ENCODE measurements around the gene C1orf159. TPM values are rescaled to one million over a fixed set of nuclear protein-coding genes. Genes with fewer than 3 reads are reported as not detected.

C1orf159 gene
- total RNA-seq, 1 donor from 2014 or later = 9.2 TPM

GRCh38 chr1:1054099-1054700, 61.7 kb downstream of the C1orf159 start:
- DNase-seq (ENCODE audit: low spot score) = no peak
- H3K9me3 Mint-ChIP-seq (ENCODE audit: low read depth) = no peaks in the 10 kb centered on the region
- peaks cover 2% of the 10 kb centered on the region for H3K27me3 Mint-ChIP-seq (ENCODE audit: low read depth)
- no peak overlapping the region for H3K27ac Mint-ChIP-seq (ENCODE audit: unreplicated experiment)
- H3K36me3 Mint-ChIP-seq (ENCODE audit: low read depth) = peaks cover 16% of the 10 kb centered on the region
- TF ChIP-seq CTCF (IDR thresholded peaks at IDR 0.05) = no peak
- no peak overlapping the region for H3K4me3 Mint-ChIP-seq (ENCODE audit: unreplicated experiment)
- peaks cover 9% of the 10 kb centered on the region for H3K4me1 Mint-ChIP-seq (ENCODE audit: low read depth)

- Mint-ChIP-seq H3K36me3 (ENCODE audit: low read depth) (peaks cover 16% of the 10 kb centered on the region), H3K4me1 (ENCODE audit: low read depth) (peaks cover 6% of the 10 kb centered on the region)
- no peak for TF ChIP-seq CTCF (IDR thresholded peaks at IDR 0.05)
Measured at GRCh38 chr1:1053682-1054081, 62.2 kb downstream of the C1orf159 start.

GRCh38 chr1:1053022-1053421, 62.9 kb downstream of the C1orf159 start:
- Mint-ChIP-seq H3K36me3 (ENCODE audit: low read depth) (peaks cover 16% of the 10 kb centered on the region), H3K27me3 (ENCODE audit: low read depth) (no peaks in the 10 kb centered on the region), H3K9me3 (ENCODE audit: low read depth) (no peaks in the 10 kb centered on the region), H3K27ac (ENCODE audit: unreplicated experiment) (no peak overlapping the region), H3K4me3 (ENCODE audit: unreplicated experiment) (no peak overlapping the region), H3K4me1 (ENCODE audit: low read depth) (no peaks in the 10 kb centered on the region)
- no peak for TF ChIP-seq CTCF (IDR thresholded peaks at IDR 0.05)
- DNase-seq (ENCODE audit: low spot score) = no peak

More at GRCh38 chr1:1053682-1054081, 62.2 kb downstream of the C1orf159 start:
- Mint-ChIP-seq H3K4me3 (ENCODE audit: unreplicated experiment) (no peak overlapping the region), H3K9me3 (ENCODE audit: low read depth) (no peaks in the 10 kb centered on the region), H3K27ac (ENCODE audit: unreplicated experiment) (no peak overlapping the region), H3K27me3 (ENCODE audit: low read depth) (peaks cover 2% of the 10 kb centered on the region)
- DNase-seq (ENCODE audit: low spot score) = no peak

- no peak for DNase-seq (ENCODE audit: low spot score)
- H3K4me3 Mint-ChIP-seq (ENCODE audit: unreplicated experiment) = no peak overlapping the region
- TF ChIP-seq CTCF (IDR thresholded peaks at IDR 0.05) = no peak
- no peaks in the 10 kb centered on the region for H3K4me1 Mint-ChIP-seq (ENCODE audit: low read depth)
- no peaks in the 10 kb centered on the region for H3K27me3 Mint-ChIP-seq (ENCODE audit: low read depth)
- H3K36me3 Mint-ChIP-seq (ENCODE audit: low read depth) = peaks cover 18% of the 10 kb centered on the region
- no peak overlapping the region for H3K27ac Mint-ChIP-seq (ENCODE audit: unreplicated experiment)
- no peaks in the 10 kb centered on the region for H3K9me3 Mint-ChIP-seq (ENCODE audit: low read depth)
Measured at GRCh38 chr1:1052003-1052840, 63.7 kb downstream of the C1orf159 start.

GRCh38 chr1:1051127-1051810, 64.6 kb downstream of the C1orf159 start:
- H3K9me3 Mint-ChIP-seq (ENCODE audit: low read depth) = no peaks in the 10 kb centered on the region
- H3K27ac Mint-ChIP-seq (ENCODE audit: unreplicated experiment) = no peak overlapping the region
- no peak for DNase-seq (ENCODE audit: low spot score)
- peaks cover 18% of the 10 kb centered on the region for H3K36me3 Mint-ChIP-seq (ENCODE audit: low read depth)
- no peak overlapping the region for H3K4me3 Mint-ChIP-seq (ENCODE audit: unreplicated experiment)
- no peaks in the 10 kb centered on the region for H3K27me3 Mint-ChIP-seq (ENCODE audit: low read depth)
- no peaks in the 10 kb centered on the region for H3K4me1 Mint-ChIP-seq (ENCODE audit: low read depth)
- no peak for TF ChIP-seq CTCF (IDR thresholded peaks at IDR 0.05)
